HG03457 (cell line): ENCODE results near the gene SPECC1.
"Not testable (repeated sequence)": the region's sequence is repeated elsewhere in the genome, so short reads cannot be mapped to it uniquely, and the experiment has no call there.

Source experiments
- ATAC-seq: cut with Tn5 transposase; IDR thresholded peaks from one replicate; pipeline ENCODE4 v1.9.1; 2021; ENCODE audit warnings: moderate number of reproducible peaks; ENCODE audit not compliant: unreplicated experiment

The SPECC1 gene, protein sequence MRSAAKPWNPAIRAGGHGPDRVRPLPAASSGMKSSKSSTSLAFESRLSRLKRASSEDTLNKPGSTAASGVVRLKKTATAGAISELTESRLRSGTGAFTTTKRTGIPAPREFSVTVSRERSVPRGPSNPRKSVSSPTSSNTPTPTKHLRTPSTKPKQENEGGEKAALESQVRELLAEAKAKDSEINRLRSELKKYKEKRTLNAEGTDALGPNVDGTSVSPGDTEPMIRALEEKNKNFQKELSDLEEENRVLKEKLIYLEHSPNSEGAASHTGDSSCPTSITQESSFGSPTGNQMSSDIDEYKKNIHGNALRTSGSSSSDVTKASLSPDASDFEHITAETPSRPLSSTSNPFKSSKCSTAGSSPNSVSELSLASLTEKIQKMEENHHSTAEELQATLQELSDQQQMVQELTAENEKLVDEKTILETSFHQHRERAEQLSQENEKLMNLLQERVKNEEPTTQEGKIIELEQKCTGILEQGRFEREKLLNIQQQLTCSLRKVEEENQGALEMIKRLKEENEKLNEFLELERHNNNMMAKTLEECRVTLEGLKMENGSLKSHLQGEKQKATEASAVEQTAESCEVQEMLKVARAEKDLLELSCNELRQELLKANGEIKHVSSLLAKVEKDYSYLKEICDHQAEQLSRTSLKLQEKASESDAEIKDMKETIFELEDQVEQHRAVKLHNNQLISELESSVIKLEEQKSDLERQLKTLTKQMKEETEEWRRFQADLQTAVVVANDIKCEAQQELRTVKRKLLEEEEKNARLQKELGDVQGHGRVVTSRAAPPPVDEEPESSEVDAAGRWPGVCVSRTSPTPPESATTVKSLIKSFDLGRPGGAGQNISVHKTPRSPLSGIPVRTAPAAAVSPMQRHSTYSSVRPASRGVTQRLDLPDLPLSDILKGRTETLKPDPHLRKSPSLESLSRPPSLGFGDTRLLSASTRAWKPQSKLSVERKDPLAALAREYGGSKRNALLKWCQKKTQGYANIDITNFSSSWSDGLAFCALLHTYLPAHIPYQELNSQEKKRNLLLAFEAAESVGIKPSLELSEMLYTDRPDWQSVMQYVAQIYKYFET

DNA sequence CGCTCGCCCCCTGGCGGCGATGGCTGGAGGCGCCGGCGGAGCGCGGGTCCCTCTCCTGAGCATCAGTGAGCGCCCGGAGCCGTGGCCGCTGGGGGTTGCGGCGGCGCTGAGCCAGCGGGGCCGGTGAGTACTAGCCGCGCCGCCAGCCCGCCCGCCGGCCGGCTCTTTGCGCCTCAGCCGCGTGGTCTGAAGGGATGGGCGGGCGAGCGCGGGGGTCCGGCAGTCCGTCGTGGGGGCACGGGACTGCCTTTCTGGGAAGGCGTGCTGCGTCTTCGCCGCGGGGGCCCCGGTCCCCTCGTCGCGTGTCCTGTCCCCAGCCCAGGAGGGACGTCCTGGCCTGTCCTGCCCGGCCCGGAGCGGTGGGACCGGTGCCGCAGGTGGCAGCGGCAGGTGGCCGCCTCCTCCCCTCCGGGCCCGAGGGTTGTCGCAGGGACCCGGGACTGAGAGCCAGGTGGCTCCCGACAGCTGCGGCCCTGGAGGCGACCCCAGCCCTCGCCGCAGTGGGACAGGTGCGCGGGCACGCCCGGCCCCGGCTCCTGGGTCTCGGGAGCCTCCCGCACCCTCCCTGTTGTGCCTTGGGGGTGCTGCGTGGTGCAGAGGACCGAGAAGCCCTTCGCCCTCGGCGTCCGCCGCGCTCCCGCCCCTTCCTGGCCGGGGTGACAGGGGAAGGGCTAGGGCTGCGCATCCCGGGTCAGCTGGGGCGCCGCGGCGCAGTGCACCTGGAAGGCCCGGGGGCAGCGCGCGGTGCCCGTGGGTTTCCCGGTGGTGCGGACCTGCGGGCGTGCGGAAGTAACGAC is at the start of gene SPECC1:
Gene SPECC1, plus strand, starts transcription at position 58 of the 797 bp plus-strand sequence. CDS start 87,293 bp downstream, outside the sequence.
- ATAC-seq = peak; percentile 86

GRCh38 chr17:19962954-19963353 is 46.2 kb upstream of the SPECC1 start:
- ATAC-seq = not testable (repeated sequence)

- ATAC-seq = no peak
These were observed 36.0 kb upstream of the SPECC1 start for GRCh38 chr17:19973156-19973555.

DNA sequence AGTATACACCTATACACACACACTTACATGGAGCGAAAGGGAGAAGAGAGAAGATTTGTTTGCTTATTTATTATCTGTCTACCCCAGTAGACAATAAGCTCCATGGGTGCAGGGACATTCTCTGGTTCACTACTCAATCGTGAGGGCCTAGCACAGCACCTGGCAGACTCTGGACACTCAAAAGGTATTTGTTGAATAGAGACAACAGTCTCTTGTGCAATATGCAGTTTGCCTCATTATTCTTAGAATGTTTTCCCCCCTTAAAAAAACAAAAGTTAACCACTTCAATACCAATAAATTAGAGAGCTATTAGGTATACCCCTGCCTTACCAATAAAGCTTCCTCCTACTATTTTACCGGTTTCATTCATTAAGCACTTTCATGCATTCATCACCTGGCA is 33.6 kb upstream of the SPECC1 start:
- ATAC-seq = no peak

DNA sequence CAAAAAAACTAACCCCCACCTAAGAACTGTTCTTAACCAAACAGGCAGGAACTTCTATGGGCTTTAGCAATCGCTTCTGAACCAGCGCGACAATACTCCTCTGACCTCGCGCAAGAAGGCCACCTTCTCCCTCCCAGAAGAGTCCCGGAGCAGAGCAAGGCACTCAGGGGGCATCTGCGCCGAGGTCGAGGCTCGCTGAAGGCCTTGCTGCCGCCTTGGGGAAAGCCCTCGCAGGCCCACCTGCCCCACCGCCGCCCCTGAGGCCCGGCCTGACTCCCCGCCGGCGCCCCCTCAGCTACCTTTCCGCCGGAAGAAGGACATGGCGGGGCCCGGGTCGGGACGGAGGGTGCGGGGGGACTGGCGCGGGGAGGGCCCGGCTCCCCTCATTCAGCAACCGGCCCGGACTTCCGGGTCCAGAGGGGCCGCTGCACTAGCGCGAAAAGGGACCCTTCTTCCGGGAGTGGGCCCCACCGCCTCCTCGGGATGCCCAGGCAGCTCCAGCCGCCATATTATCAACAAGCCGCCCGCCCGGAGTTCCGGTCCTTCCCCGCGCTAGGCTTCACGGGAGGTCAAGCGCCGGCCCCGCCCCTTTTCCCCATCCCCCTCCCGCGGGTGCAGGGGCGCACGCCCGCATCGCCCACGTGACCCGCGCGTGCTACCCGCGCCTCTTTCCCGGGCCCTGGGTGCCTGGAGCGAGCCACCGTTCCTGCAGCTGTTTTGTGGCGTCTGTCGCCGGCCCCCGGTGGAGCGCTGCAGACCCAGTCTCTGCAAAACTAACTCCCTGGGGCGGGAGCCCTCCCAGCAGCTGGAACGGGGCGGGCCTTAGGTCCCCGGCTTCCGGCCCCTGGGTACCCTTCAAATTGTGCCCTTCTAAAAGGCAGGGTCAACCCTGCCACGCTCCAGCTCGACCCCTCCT is 31.6 kb upstream of the SPECC1 start, which contains the start of gene AKAP10:
Gene AKAP10, minus strand, starts transcription at position 536 of the 916 bp plus-strand sequence. Its CDS starts 149 bp downstream, at position 387.
- ATAC-seq = peak; percentile 68

DNA sequence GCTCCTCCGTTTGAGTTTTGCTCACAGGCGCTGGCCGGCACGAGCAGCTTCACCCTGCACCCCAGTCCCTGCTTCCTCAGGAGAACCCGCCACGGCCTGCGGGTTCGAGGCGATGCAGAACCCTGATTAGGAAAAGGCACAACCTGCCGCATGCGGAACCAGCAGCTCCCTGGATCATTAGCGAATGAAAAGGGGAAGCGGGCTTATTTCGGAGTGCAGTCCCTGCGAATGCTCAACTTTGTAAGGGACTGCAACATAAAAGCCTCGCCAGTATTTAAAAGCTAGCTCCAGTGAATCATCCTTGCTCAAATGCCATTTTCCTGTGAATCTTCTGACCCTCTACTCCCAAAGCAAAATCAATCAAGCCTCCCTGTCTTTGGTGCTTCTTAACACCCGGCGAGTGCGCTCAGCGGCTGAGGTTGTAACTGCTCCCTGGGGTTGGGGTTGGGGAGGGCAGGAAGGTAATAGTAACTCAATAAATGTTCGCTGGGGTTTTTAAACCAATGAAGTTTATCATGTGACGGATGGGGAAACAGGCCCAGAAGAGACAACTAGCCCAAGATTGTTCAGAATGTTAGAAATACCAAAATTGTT is 30.9 kb upstream of the SPECC1 start:
- ATAC-seq = peak; percentile 22

DNA sequence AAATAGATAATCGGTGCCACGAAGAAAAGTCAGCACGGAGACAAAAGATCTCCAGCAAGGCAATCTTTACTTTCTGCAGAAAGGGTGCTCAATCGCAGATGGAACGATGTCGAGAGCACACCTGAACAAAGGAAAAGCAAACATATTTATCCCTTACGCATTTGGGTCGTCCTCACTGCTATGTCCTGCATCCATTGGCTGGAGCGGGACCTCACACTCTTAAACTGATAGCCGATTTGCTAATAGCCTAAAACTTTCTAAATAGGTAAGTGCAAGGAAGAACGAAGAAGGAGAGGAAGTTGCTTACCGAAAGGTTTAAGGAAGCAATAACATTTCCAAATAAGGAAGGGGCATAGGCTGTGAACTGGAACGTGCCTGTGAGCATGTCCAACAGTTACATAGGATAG is 30.4 kb upstream of the SPECC1 start:
- ATAC-seq = no peak

DNA sequence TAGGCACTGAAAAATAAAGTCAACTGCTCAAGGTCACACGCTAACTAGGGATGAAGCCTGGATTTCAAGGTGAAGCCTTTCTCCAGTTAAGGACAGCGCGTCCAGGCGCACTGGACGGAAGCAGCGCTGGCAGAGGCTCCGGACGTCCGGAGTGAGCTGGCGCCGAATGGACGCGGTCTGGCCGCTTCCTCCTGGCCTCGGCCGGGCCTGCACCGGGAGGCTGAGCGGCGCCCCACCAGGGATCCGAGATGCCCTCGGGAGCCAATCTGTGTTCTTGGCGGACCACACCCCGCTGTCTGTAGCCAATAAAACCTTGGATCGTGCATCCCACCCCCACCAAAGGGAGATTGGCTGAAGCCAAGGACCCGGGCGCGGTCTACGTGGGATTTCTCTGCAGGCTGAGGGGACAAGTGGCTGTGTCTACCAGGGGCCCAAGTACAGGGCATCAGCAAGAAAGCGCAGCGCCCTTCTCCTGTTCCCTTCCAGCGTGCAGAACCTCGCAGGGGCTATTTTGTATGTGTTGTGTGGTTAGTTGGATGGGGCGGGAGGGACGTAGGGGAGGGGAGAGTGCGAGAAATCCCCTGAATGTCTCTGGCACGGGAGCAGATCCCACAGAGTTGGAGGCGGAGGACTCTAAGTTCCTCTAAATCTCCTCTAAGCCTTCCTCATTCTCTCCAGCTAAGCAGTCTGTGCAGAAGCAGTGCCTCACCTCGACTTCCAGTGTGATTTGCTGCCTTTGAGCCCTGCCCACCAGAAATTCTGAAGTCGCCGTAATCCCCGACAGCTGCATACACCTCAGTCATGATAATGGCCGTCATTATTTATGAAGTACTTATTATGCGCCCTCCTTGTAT is 29.0 kb upstream of the SPECC1 start:
- ATAC-seq = no peak

DNA sequence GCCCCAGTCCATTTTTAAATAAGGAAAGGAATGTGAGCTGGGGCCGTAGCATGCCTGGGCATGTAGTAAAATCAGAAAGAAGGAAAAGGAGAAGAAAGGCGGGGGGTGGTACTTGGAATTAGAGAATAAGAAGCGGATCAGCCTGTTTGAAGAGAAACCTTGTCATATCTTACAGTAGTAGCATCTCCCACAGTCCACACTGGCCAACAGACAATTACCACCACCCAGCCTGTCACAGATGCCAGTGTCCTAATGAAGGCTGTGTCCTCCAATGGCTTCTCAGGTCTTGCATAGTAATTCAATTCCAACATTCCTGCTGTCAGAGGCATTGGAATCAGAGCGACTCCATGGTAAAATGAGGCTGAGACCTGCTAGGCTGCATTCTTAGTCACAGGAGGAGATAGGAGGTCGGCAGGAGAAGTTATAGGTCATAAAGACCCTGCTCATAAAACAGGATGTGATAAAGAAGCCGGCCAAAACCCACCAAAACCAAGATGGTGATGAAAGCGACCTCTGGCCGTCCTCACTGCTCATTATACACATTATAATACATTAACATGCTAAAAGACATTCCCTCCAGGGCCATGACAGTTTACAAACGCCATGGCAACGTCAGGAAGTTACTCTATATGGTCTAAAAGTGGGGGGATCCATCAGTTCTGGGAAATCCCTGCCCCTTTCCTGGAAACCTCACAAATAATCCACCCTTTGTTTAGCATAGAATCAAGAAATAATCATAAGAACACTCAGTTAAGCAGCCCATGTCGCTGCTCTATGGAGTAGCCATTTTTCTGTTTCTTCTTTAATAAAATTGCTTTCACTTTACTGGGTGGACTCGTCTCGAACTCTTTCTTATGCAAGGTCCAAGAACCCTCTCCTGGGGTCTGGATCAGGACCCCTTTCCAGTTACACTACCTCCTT is 22.0 kb upstream of the SPECC1 start:
- ATAC-seq = no peak

GRCh38 chr17:19987897-19988296 is 21.3 kb upstream of the SPECC1 start:
- no peak for ATAC-seq

DNA sequence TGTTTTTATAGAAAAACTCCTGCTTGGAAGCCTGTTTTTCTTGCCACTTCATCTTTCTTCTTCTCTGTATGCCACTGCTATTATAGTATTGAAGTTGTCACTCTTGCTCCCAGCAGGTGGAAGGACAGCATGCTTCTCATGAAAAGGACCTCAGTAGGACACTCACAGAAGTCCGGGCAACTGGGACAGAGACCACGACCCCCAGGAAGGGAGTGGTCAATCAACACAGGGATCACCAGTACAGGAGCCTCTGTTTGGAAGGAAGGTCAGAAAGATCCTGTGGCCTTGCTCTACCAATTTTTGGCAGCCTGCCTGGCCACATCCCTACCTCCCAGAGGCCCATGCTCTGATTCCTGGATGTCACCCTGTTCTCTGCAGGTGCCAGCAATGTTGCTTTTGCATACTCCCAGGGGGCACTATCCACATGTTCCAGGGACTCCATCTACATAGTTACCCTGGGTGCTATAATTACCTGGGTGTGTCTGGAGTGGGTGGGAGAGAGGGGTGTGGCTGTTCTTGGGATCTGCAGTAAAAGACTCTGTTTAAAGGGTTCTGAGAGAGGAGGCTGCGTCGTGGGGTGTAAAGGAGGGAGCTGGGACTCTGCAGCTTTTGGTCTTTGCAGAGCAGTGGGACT is 17.8 kb upstream of the SPECC1 start:
- no peak for ATAC-seq

DNA sequence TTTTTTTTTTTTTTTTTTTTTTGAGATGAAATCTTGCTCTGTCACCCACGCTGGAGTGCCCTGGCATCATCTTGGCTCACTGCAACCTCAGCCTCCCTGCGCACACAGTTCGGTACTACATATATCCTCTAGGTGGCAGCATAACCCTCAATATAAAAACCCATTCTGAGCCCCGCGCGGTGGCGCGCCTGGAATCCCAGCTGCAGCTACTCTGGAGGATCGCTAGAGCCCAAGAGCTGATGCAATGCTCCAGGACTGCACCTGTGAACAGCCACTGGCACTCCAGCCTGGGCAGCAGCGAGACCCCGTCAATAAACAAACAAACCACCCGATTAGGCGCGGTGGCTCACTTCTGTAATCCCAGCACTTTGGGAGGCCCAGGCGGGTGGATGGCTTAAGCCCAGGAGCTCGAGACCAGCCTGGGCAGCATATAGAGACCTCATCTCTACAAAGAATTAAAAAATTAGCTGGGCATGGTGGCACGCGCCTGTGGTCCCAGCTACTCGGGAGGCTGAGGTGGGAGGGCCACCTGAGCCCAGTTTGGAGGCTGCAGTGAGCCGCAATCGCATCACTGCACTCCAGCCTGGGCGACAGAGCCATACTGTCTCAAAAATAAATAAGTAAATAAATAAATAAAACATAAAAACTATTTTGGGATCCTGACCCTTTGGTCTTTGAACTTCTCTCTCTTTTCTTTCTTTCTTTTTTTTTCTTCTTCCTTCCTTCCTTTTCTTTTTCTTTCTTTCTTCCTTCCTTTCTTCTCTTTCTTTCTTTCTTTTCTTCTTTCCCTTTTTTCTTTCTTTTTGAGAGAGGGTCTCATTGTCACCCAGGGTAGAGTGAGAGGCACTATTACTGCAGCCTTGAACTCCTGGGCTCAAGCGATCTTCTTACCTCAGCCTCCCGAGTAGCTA is 16.1 kb upstream of the SPECC1 start:
- ATAC-seq = no peak

GRCh38 chr17:19996086-19996485 is 13.1 kb upstream of the SPECC1 start:
- ATAC-seq = no peak

DNA sequence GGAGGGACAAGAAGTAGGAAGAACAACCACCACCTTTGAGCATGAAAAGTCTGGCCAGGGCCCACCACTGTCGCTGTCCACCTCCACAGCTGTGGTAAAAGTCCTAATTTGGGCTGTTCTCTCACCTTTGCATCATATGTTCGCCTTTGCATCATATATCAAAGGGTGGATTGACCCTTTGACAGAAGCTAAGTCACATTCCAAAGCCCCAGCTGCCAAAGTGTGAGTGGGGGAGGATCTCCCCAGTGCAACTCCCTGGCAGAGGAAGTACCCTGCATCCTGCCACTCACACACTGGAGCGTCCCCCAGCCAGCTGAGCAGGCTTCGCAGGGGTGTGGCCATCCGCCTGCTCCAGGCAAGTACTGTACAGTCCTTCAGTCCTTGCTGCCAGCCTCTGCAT is 12.7 kb upstream of the SPECC1 start:
- no peak for ATAC-seq

GRCh38 chr17:20008242-20009051 is 712 bp upstream of the SPECC1 start:
- no peak for ATAC-seq
